GM21526 (cell line): ENCODE data around the gene PDE3B.
A peak's percentile ranks its signal among the peaks of the same experiment; 100 is the strongest.
"Not testable (repeated sequence)": the region's sequence is repeated elsewhere in the genome, so short reads cannot be mapped to it uniquely, and the experiment has no call there.

ENCODE experiments used
- ATAC-seq: cut with Tn5 transposase; IDR thresholded peaks from one replicate; pipeline ENCODE4 v1.9.1; 2021; ENCODE audit warnings: moderate library complexity; ENCODE audit not compliant: unreplicated experiment, low FRiP score

The PDE3B gene

GRCh38 chr11:14863775-14864174, 220.2 kb downstream of the PDE3B start:
- ATAC-seq, result not testable (repeated sequence)

- no peak for ATAC-seq
Observed at GRCh38 chr11:14872032-14872431, 228.4 kb downstream of the PDE3B start.

- ATAC-seq, result no peak
Observed at GRCh38 chr11:14873632-14874031, 230.0 kb downstream of the PDE3B start.

- ATAC-seq, result no peak
Observed at GRCh38 chr11:14875163-14875562, 231.6 kb downstream of the PDE3B start.

- ATAC-seq, result no peak
Observed at GRCh38 chr11:14881576-14882193, 238.1 kb downstream of the PDE3B start.

GRCh38 chr11:14882196-14882595, 238.6 kb downstream of the PDE3B start:
- no peak for ATAC-seq

GRCh38 chr11:14883683-14884082, 240.1 kb downstream of the PDE3B start:
- not testable (repeated sequence) for ATAC-seq

- no peak for ATAC-seq
Observed at GRCh38 chr11:14884667-14885273, 241.2 kb downstream of the PDE3B start.

- ATAC-seq, result no peak
Observed at GRCh38 chr11:14886513-14886912, 242.9 kb downstream of the PDE3B start.

- ATAC-seq, result peak; percentile 59
Observed at GRCh38 chr11:14891143-14892035, 247.8 kb downstream of the PDE3B start.

GRCh38 chr11:14892036-14892556, 248.5 kb downstream of the PDE3B start, which contains the start of gene CYP2R1:
CYP2R1 (minus strand) TSS chr11:14892231; CDS start chr11:14892205, 26 bp downstream.
- ATAC-seq, result peak; percentile 96

- ATAC-seq, result no peak
Observed at GRCh38 chr11:14892577-14892976, 249.0 kb downstream of the PDE3B start.

- no peak for ATAC-seq
Observed at GRCh38 chr11:14894657-14895598, 251.3 kb downstream of the PDE3B start.

- ATAC-seq, result no peak
Observed at GRCh38 chr11:14898355-14898754, 254.8 kb downstream of the PDE3B start.

GRCh38 chr11:14898906-14899305, 255.3 kb downstream of the PDE3B start:
- no peak for ATAC-seq

- no peak for ATAC-seq
Observed at GRCh38 chr11:14902650-14903350, 259.2 kb downstream of the PDE3B start.

GRCh38 chr11:14904745-14905103, 261.1 kb downstream of the PDE3B start:
- ATAC-seq, result peak; percentile 41

GRCh38 chr11:14905104-14906033, 261.8 kb downstream of the PDE3B start:
- ATAC-seq, result peak; percentile 55
